Mesenteric fat pad (tissue), 1 donor: Measurements from ENCODE around the gene RAB30. TPM values are rescaled to one million over a fixed set of nuclear protein-coding genes. Genes with fewer than 3 reads are reported as not detected.

ENCODE experiments used
- DNase-seq: peaks from one replicate; pipeline ENCODE4 v3.0.0-alpha.2; 2020; ENCODE audit warnings: low spot score
- total RNA-seq: library from RNA; stranded (reverse); fragmentation: NEBNext Ultra II Directional; extraction: Animal tissue kit (Norgen Biotek cat#: 25700); gene quantifications from one replicate; pipeline ENCODE4 v1.2.1, GENCODE V29; 2021
- donor health status: DM: yes; HTN: yes; CAD: no.

The RAB30 gene
- total RNA-seq, 1 donor from 2014 or later: 33.9 TPM

DNA sequence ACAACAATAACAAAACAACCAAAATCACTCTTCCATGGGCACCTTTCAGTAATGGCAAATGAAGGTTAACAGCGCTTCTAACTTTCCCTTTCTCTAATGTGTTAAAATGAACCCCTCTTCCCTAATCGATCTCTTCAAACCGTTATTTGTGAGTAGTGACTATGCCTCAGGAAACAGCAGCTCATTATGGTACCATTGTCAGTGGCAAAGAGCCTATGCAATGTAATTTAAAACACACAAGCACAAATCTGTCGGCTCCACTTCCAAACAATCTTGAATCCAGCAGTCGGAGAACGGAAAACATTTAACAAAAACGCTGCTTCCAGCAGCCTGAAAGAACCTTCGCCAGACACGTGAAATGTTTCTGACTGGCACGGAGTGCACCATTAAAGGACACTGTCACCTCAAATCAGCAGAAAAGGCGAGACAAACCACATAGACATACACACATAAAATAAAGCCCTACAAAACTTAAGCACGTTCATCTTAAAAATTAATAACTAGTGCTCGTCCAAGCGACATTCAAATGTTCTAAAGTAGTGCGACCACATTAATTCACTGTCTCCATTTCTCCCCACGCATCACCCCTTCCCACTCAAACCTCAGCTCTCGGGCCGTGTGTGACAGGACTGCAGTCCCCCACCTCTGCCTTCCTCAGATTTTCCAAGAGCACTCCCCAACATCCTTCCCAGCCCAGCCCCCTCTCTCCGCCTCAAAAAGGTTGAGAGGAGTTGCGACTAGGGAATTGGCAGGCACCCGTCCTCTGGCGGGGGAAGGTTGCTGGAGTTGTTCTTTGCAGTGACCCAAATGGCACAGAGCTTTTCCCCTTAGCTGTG lies 748 bp downstream of the RAB30 start:
- no peak for DNase-seq

- DNase-seq: no peak
Observed at GRCh38 chr11:83070044-83070701, 1.5 kb downstream of the RAB30 start.

- no peak for DNase-seq
Observed at GRCh38 chr11:83069441-83070043, 2.2 kb downstream of the RAB30 start.

- no peak for DNase-seq
Observed at GRCh38 chr11:83068568-83068967, 3.1 kb downstream of the RAB30 start.

GRCh38 chr11:83064011-83064410 lies 7.7 kb downstream of the RAB30 start:
- no peak for DNase-seq

GRCh38 chr11:83063073-83063754 lies 8.5 kb downstream of the RAB30 start:
- no peak for DNase-seq

- DNase-seq: no peak
Observed at GRCh38 chr11:83061883-83062282, 9.8 kb downstream of the RAB30 start.

GRCh38 chr11:83060965-83061364 lies 10.7 kb downstream of the RAB30 start:
- no peak for DNase-seq

DNA sequence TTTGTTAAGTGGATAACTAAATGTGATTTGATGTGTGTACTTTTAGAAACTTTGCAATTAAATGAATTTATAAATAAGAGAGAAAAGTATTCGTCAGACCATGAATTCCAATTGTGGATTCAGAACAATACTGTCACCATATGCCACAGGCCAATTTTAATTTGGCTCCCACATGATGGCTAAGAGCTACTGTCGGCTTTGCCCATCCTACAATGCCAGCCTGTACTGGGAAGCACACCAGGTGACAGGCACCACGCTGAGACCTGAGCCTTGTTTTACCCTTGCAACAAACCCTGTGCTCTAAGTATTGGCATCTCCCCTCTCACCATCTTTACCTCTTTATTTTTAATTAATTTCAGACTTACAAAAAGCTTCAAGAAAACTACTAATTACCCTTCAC lies 14.0 kb downstream of the RAB30 start:
- no peak for DNase-seq

DNA sequence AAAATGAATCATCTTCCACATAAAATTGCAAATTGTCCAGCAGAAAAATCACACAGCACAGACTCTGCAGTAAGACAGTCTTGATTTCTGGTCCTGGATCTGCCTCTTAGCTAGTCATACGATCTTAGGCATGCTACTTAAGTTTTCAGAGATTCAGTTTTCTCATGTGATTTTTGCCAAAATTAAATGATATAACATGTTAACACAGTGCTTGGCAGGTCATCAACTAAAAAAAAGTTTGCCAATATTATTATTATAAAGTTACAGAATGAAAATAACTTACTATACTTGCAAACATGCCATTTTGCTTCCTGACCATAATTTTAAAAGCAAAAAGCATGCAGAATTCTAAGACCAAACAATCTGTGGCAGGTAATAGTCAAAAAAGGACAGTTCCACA lies 15.1 kb downstream of the RAB30 start:
- DNase-seq: no peak

GRCh38 chr11:83056204-83056603 lies 15.5 kb downstream of the RAB30 start:
- no peak for DNase-seq

DNA sequence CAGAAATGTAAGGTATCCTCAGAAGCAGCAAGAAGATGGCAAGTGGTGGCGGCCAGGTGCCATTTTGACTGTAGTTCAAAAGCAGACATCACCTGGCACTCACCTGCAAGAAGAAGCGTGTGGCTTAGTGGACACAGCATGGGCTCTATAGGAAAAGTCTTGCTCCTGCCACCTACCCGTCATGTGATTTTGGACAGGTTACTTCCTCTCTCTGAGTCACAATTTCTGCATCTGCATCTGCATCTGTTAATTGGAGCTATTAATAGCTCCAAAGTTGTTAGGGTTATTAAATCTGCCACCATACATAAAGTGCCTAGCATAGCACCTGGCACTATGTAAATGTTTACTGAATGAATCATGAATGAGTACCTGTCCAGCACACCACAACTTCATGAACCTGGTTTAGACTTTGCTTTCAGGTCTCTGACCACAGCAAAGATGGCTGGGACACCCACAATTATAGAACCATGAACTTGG lies 16.8 kb downstream of the RAB30 start:
- no peak for DNase-seq

DNA sequence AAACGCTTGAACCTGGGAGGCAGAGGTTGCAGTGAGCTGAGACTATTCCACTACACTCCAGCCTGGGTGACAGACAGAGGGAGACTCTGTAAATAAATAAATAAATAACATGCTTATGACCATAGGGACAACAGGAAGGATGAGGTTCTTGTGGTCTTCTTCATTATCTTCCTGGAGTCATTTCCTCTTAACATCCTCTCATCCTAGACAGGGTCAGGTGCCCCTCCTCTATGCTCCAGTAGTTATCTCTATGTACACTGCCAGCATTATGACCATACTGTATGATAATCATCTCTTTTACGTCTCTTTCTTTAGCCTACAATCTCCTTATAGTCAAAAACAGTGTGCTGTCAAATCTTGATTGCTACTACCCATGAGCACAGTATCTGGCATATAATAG lies 17.7 kb downstream of the RAB30 start:
- DNase-seq: no peak

- no peak for DNase-seq
Observed at GRCh38 chr11:83051760-83052671, 19.7 kb downstream of the RAB30 start.

GRCh38 chr11:83047515-83048225 lies 24.0 kb downstream of the RAB30 start:
- no peak for DNase-seq

- no peak for DNase-seq
Observed at GRCh38 chr11:83046621-83047172, 25.0 kb downstream of the RAB30 start.

DNA sequence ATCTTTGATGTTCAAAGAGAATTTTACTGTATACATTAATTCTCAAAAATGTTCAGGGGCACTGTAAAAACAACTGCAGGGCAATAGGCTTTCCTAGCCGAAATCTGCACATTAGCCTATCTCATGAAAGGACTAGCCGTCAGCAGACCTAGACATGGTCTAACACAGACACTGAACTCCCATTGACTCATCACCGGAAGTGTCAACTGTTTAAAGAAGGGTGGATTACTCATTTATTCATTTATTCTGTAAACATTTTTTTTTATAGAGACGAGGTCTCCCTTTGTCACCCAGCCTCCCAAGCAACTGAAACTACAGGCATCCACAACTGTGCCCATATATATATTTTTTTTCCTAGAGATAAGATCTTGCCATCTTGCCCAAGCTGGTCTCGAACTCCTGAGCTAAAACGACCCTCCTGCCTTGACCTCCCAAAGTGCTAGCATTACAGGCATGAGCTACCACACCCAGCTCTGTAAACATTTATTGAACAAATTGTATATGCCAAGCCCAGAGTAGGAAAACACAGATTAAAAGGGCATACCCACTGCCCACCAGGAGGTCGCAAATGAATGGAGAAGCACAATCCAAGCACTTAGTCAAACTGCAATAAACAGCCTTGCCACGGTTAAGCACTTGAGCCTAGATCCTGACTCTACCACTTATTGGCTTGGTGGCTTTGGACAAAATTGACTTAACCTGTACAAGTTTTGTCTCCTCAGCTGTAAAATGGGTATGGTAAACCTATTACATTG lies 26.6 kb downstream of the RAB30 start:
- DNase-seq: no peak

GRCh38 chr11:83042964-83043711 lies 28.6 kb downstream of the RAB30 start:
- DNase-seq: no peak
